ENCODE measurements around the gene EPS8L2. TPM values are rescaled to one million over a fixed set of nuclear protein-coding genes. Genes with fewer than 3 reads are reported as not detected.

Gene EPS8L2
- total RNA-seq, 3 donors from 2014 or later: 176 to 335 (median 253) TPM

- Histone ChIP-seq H3K9me3 (no peaks in the 10 kb centered on the region), H3K4me3 (no peak overlapping the region), H3K36me3 (ENCODE audit: low read depth) (peaks cover 4% of the 10 kb centered on the region), H3K4me1 (ENCODE audit: low read depth) (no peaks in the 10 kb centered on the region)
- TF ChIP-seq CTCF (IDR thresholded peaks at IDR 0.05): no peak
- intact Hi-C loops (cut with DNase I, micrococcal nuclease): no loop called here
- DNase-seq (no peak), ATAC-seq (no peak)
Measured at GRCh38 chr11:673866-674265, 32.2 kb upstream of the EPS8L2 start.

- Histone ChIP-seq H3K36me3 (ENCODE audit: low read depth) (peaks cover 4% of the 10 kb centered on the region), H3K4me1 (ENCODE audit: low read depth) (no peaks in the 10 kb centered on the region), H3K9me3 (no peaks in the 10 kb centered on the region), H3K4me3 (no peak overlapping the region)
- no peak for ATAC-seq
- TF ChIP-seq CTCF (IDR thresholded peaks at IDR 0.05): no peak
- DNase-seq: peak in 1 of 3 donors; percentile 28
- intact Hi-C loops (cut with DNase I, micrococcal nuclease): no loop called here
Measured at GRCh38 chr11:674406-674805, 31.6 kb upstream of the EPS8L2 start.

- ATAC-seq: no peak
- intact Hi-C loops (cut with DNase I, micrococcal nuclease): no loop called here
- Histone ChIP-seq H3K4me3 (no peak overlapping the region), H3K4me1 (ENCODE audit: low read depth) (no peaks in the 10 kb centered on the region), H3K9me3 (no peaks in the 10 kb centered on the region), H3K36me3 (ENCODE audit: low read depth) (no peaks in the 10 kb centered on the region)
- no peak for TF ChIP-seq CTCF (IDR thresholded peaks at IDR 0.05)
- DNase-seq: no peak
Measured at GRCh38 chr11:678297-678696, 27.7 kb upstream of the EPS8L2 start.

- Histone ChIP-seq H3K9me3 (no peaks in the 10 kb centered on the region), H3K36me3 (ENCODE audit: low read depth) (no peaks in the 10 kb centered on the region), H3K4me3 (no peak overlapping the region), H3K4me1 (ENCODE audit: low read depth) (no peaks in the 10 kb centered on the region)
- intact Hi-C loops (cut with DNase I, micrococcal nuclease): no loop called here
- no peak for TF ChIP-seq CTCF (IDR thresholded peaks at IDR 0.05)
- peak in 1 of 3 donors; percentile 46 for DNase-seq
- ATAC-seq: no peak
Measured at GRCh38 chr11:679271-680207, 26.5 kb upstream of the EPS8L2 start.

GRCh38 chr11:680476-680875 is 25.6 kb upstream of the EPS8L2 start:
- no peak for TF ChIP-seq CTCF (IDR thresholded peaks at IDR 0.05)
- H3K4me3 ChIP-seq: no peak overlapping the region
- DNase-seq: peak in 1 of 3 donors; percentile 24
- H3K4me1 ChIP-seq (ENCODE audit: low read depth): no peaks in the 10 kb centered on the region
- no peaks in the 10 kb centered on the region for H3K9me3 ChIP-seq
- ATAC-seq: no peak
- intact Hi-C loops (cut with DNase I, micrococcal nuclease): no loop called here
- no peaks in the 10 kb centered on the region for H3K36me3 ChIP-seq (ENCODE audit: low read depth)
